Measurements from ENCODE around the gene GUCY1A2. TPM values are rescaled to one million over a fixed set of nuclear protein-coding genes. Genes with fewer than 3 reads are reported as not detected.

The GUCY1A2 gene
- total and polyA plus RNA-seq, 7 donors = 0.57 to 18.5 (median 9.4) TPM

DNA sequence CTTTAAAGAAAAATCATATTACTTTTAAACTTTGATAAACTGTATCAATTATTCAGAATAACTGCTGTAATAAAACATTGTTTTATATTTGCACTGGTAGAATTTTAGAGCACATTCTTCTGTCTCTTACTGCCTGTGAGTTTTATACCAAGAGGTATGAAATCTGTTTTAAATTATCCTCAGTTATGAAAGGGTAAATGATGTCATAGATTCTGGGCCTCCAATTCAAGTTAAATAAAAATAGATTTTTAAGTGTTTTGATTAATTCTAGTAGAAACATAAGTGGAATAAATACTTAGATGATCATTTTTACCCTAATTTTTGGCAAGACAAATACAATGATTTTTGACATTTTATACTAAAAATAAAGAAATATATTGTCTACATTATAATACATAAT lies 93.0 kb downstream of the GUCY1A2 start:
- Histone ChIP-seq H3K4me3 (no peak overlapping the region), H3K9me3 (no peaks in the 10 kb centered on the region), H3K4me1 (no peaks in the 10 kb centered on the region), H3K36me3 (ENCODE audit: insufficient read depth in 1 of 2, low read depth in 1 of 2) (no peaks in the 10 kb centered on the region), H3K27ac (no peak overlapping the region), H3K27me3 (ENCODE audit: insufficient read depth in 3 of 3, low read length in 2 of 3) (no peaks in the 10 kb centered on the region)
- TF ChIP-seq, protein P1, sequence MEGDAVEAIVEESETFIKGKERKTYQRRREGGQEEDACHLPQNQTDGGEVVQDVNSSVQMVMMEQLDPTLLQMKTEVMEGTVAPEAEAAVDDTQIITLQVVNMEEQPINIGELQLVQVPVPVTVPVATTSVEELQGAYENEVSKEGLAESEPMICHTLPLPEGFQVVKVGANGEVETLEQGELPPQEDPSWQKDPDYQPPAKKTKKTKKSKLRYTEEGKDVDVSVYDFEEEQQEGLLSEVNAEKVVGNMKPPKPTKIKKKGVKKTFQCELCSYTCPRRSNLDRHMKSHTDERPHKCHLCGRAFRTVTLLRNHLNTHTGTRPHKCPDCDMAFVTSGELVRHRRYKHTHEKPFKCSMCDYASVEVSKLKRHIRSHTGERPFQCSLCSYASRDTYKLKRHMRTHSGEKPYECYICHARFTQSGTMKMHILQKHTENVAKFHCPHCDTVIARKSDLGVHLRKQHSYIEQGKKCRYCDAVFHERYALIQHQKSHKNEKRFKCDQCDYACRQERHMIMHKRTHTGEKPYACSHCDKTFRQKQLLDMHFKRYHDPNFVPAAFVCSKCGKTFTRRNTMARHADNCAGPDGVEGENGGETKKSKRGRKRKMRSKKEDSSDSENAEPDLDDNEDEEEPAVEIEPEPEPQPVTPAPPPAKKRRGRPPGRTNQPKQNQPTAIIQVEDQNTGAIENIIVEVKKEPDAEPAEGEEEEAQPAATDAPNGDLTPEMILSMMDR (IDR thresholded peaks at IDR 0.05) = no peak
- no peak for DNase-seq
- ATAC-seq = no peak
- intact Hi-C loops (cut with DNase I) = no loop called here

DNA sequence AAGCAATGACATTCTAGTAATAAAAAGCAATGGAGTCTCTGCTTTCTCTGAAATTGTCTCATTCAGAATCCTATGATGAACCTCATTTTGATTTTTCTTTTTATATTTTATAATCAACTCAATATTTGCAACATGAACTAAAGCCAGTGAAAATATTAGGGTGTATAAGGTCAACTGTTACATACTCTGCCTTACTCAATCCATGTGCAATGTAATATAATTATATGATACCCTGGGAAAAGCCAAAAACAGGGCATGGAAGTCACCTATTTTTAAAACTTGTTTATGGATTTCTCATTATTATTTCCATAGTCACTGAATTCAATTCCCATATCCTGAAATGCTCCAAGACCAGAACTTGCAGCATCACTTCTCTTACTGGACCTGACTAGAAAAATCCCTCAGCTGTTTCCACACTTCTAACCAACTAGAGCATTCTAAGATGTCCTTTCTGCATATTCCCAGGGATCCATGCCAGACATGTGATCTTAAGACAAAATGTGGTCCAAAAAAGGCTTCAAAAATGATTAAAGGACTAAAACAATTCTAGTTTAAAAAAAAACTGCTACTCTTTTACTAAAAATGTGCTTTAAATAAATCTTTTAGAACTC lies 97.3 kb downstream of the GUCY1A2 start:
- Histone ChIP-seq H3K9me3 (no peaks in the 10 kb centered on the region), H3K27ac (no peak overlapping the region), H3K4me3 (no peak overlapping the region), H3K36me3 (ENCODE audit: insufficient read depth in 1 of 2, low read depth in 1 of 2) (no peaks in the 10 kb centered on the region), H3K27me3 (ENCODE audit: insufficient read depth in 3 of 3, low read length in 2 of 3) (no peaks in the 10 kb centered on the region), H3K4me1 (no peaks in the 10 kb centered on the region)
- intact Hi-C loops (cut with DNase I) = no loop called here
- no peak for ATAC-seq
- TF ChIP-seq, protein P1 (IDR thresholded peaks at IDR 0.05) = no peak
- DNase-seq = no peak

DNA sequence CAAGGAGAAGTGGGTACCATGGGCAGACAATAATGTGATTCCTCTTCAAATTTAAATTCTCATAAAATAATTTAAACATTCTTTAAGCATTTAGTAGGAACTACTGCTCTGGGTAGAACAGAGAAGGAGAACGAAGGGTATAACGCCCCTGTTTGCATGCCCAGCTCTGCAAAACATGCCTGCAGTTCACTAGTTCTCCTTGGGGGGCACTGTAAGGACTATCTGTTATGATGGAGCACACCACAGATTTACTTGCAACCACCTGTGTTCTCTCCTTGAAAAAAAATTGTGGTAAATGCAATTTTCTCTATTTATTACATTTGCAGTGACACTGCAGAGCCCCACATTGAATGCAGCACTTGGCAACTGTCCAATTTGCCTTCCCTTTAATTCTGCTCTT lies 100.3 kb downstream of the GUCY1A2 start:
- no peaks in the 10 kb centered on the region for H3K36me3 ChIP-seq (ENCODE audit: insufficient read depth in 1 of 2, low read depth in 1 of 2)
- WGBS, 3 donors = 84 to 90% (median 88%) methylated on average over 2 of the region's 2 CpGs

DNA sequence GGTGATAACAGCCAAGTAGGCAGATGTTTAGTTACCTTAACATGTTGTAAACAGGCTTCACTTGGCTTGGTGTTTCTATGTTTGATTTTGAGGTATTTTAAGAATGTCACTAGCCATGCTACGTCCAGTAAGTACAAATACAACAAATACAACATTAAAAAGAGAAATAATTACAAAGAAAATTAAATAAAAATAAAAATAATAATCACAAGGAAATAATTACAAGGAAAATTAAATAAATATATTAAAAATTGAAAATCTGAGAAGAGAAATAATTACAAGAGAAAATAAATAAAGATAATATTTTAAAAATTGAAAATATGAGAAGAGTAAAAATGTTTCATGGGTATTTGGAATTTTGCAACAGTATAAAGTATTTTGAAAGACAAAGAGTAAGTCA lies 103.9 kb downstream of the GUCY1A2 start:
- no peaks in the 10 kb centered on the region for H3K9me3 ChIP-seq
- intact Hi-C loops (cut with DNase I) = no loop called here
- no peak overlapping the region for H3K4me3 ChIP-seq
- no peaks in the 10 kb centered on the region for H3K4me1 ChIP-seq
- H3K27ac ChIP-seq = no peak overlapping the region
- DNase-seq (no peak), ATAC-seq (no peak)
- 37 to 55% (median 39%) methylated on average over 1 of the region's 1 CpG for WGBS, 3 donors
- TF ChIP-seq, protein P1 (IDR thresholded peaks at IDR 0.05) = no peak
- no peaks in the 10 kb centered on the region for H3K36me3 ChIP-seq (ENCODE audit: insufficient read depth in 1 of 2, low read depth in 1 of 2)
- H3K27me3 ChIP-seq (ENCODE audit: insufficient read depth in 3 of 3, low read length in 2 of 3) = no peaks in the 10 kb centered on the region

More for the DNA sequence above, 100.3 kb downstream of the GUCY1A2 start:
- Histone ChIP-seq H3K4me3 (no peak overlapping the region), H3K9me3 (no peaks in the 10 kb centered on the region), H3K27me3 (ENCODE audit: insufficient read depth in 3 of 3, low read length in 2 of 3) (no peaks in the 10 kb centered on the region), H3K4me1 (no peaks in the 10 kb centered on the region), H3K27ac (no peak overlapping the region)
- no peak for DNase-seq
- intact Hi-C loops (cut with DNase I) = no loop called here
- TF ChIP-seq, protein P1 (IDR thresholded peaks at IDR 0.05) = no peak
- no peak for ATAC-seq

DNA sequence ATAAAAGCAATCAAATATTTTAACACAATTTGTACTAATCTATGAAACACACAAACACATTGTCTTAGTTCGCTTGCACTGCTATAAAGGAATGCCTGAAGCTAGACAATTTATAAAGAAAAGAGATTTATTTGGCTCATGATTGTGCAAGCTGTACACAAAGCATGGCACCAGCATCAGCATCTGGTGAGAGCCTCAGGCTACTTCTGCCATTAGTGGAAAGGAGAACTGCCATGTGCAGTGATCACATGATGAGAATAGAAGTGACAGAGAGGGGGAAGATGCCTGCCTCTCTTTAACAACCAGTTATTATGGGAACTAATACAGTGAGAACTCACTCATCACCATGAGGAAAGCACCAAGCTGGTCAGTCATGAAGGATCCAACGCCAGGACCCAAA lies 105.1 kb downstream of the GUCY1A2 start:
- Histone ChIP-seq H3K4me1 (no peaks in the 10 kb centered on the region), H3K9me3 (peaks cover 3% of the 10 kb centered on the region), H3K27ac (no peak overlapping the region), H3K27me3 (ENCODE audit: insufficient read depth in 3 of 3, low read length in 2 of 3) (no peaks in the 10 kb centered on the region), H3K36me3 (ENCODE audit: insufficient read depth in 1 of 2, low read depth in 1 of 2) (no peaks in the 10 kb centered on the region), H3K4me3 (no peak overlapping the region)
- intact Hi-C loops (cut with DNase I) = no loop called here
- no peak for ATAC-seq
- WGBS, 3 donors = 72 to 87% (median 77%) methylated on average over 2 of the region's 2 CpGs
- TF ChIP-seq, protein P1 (IDR thresholded peaks at IDR 0.05) = no peak
- no peak for DNase-seq

Measured in psoas muscle (tissue), 8 donors.